ENCODE data around the gene LKAAEAR1.

- TF ChIP-seq POLR2AphosphoS5 (IDR thresholded peaks at IDR 0.05; ENCODE audit: low read depth, low read length): no peak
- no peak for TF ChIP-seq TAF1 (IDR thresholded peaks at IDR 0.05; ENCODE audit: low read depth, low read length)
- no peak for TF ChIP-seq POLR2A (IDR thresholded peaks at IDR 0.05; ENCODE audit: low read depth, low read length)
- TF ChIP-seq POU2F2 (IDR thresholded peaks at IDR 0.05; ENCODE audit: low read depth, low read length): no peak
These were observed 18.2 kb downstream of the LKAAEAR1 start for GRCh38 chr20:64065974-64066343.
